Measurements from ENCODE around the gene SCLT1. TPM values are rescaled to one million over a fixed set of nuclear protein-coding genes. Genes with fewer than 3 reads are reported as not detected.

Gene SCLT1
- total and polyA plus RNA-seq, 2 of the 13 experiments (the other 11 are each of a cell fraction or from before 2014, with no cell fraction given) = 1.5 to 8.7 TPM

GRCh38 chr4:129093191-129093920 is at the start of gene SCLT1 (continued):
- peak; percentile 47; the same call in 1 of the 2 replicates for TF ChIP-seq SP5 (CRISPR knock-in tag; IDR thresholded peaks at IDR 0.05; ENCODE audit: borderline replicate concordance, low read depth)
- TF ChIP-seq PAWR (CRISPR knock-in tag; IDR thresholded peaks at IDR 0.05; ENCODE audit: borderline replicate concordance) = no peak
- TF ChIP-seq SAP130 (CRISPR knock-in tag; IDR thresholded peaks at IDR 0.05; ENCODE audit: low read depth) = peak; percentile 98
- TF ChIP-seq KDM3A (CRISPR knock-in tag; IDR thresholded peaks at IDR 0.05; ENCODE audit: low read depth) = 0 out of 2 replicates have a peak, but pooled peaks have one; percentile 58
- no peak for TF ChIP-seq PRDM4 (CRISPR knock-in tag; IDR thresholded peaks at IDR 0.05; ENCODE audit: borderline replicate concordance)
- no peak for TF ChIP-seq ZNF670 (CRISPR knock-in tag; IDR thresholded peaks at IDR 0.05; ENCODE audit: borderline replicate concordance)
- peak; percentile 51; the same call in 1 of the 2 replicates for TF ChIP-seq ZNF225 (CRISPR knock-in tag; IDR thresholded peaks at IDR 0.05)
- no peak for TF ChIP-seq FUBP1 (CRISPR knock-in tag; IDR thresholded peaks at IDR 0.05; ENCODE audit: borderline replicate concordance)
- peak; percentile 64 for TF ChIP-seq ZFX (CRISPR knock-in tag; IDR thresholded peaks at IDR 0.05; ENCODE audit: low read depth)
- no peak for TF ChIP-seq EEA1 (CRISPR knock-in tag; IDR thresholded peaks at IDR 0.05; ENCODE audit: borderline replicate concordance)
- TF ChIP-seq MYC (CRISPR knock-in tag; IDR thresholded peaks at IDR 0.05; ENCODE audit: borderline replicate concordance) = peak; percentile 65; the same call in 1 of the 2 replicates
- no peak for TF ChIP-seq ZNF451 (CRISPR knock-in tag; IDR thresholded peaks at IDR 0.05)
- TF ChIP-seq MTF2 (CRISPR knock-in tag; IDR thresholded peaks at IDR 0.05; ENCODE audit: borderline replicate concordance) = 0 out of 2 replicates have a peak, but pooled peaks have one; percentile 46
- 0 out of 2 replicates have a peak, but pooled peaks have one; percentile 63 for TF ChIP-seq ZXDC (CRISPR knock-in tag; IDR thresholded peaks at IDR 0.05)
- TF ChIP-seq ADNP (CRISPR knock-in tag; IDR thresholded peaks at IDR 0.05) = no peak
- peak; percentile 76 for TF ChIP-seq RBFOX2 (IDR thresholded peaks at IDR 0.05; ENCODE audit: low read depth, low read length)
- peak; percentile 81 for TF ChIP-seq ZNF292 (CRISPR knock-in tag; IDR thresholded peaks at IDR 0.05; ENCODE audit: borderline replicate concordance, low read depth)
- TF ChIP-seq RFXAP (CRISPR knock-in tag; IDR thresholded peaks at IDR 0.05; ENCODE audit: borderline replicate concordance) = peak; percentile 65; the same call in 1 of the 2 replicates
- peak; percentile 95 for TF ChIP-seq E2F5 (CRISPR knock-in tag; conservative IDR thresholded peaks at IDR 0.05)
- no peak for TF ChIP-seq PPARG (CRISPR knock-in tag; conservative IDR thresholded peaks at IDR 0.05)
- TF ChIP-seq JUN (CRISPR knock-in tag; IDR thresholded peaks at IDR 0.05) = 0 out of 2 replicates have a peak, but pooled peaks have one; percentile 61

Data from HepG2 (cell line).